Prostate gland (tissue), 2 donors: ENCODE data around the gene CEBPZ.
A peak's percentile ranks its signal among the peaks of the same experiment; 100 is the strongest.

Experiments
- CTCF ChIP-seq, 4 experiments: fragments of 200-600 bp in 2 of 4; fragments of 450-650 bp in 2 of 4; sonication (generic) in 2 of 4; IDR thresholded peaks; 1 replicate in 3 of 4; 2 replicates in 1 of 4; pipeline ENCODE4 v1.5.1; 2016 to 2019; ENCODE audit warnings: antibody characterized with exemption in 4 of 4, mild to moderate bottlenecking in 2 of 4, moderate library complexity in 2 of 4
- POLR2A ChIP-seq: fragments of 450-650 bp; IDR thresholded peaks from one replicate; pipeline ENCODE4 v1.6.1; 2016; ENCODE audit warnings: antibody characterized with exemption, mild to moderate bottlenecking

- TF ChIP-seq CTCF (IDR thresholded peaks at IDR 0.05) (no peak), POLR2A (peak; percentile 25)
These were observed 74.3 kb downstream of the CEBPZ start, which contains the start of gene EIF2AK2 for GRCh38 chr2:37156857-37157714.
